GM18517 (cell line): ENCODE results near the gene VPS4B.

ENCODE experiments used
- ATAC-seq: cut with Tn5 transposase; IDR thresholded peaks from one replicate; pipeline ENCODE4 v1.9.1; 2021; ENCODE audit warnings: mild to moderate bottlenecking, moderate library complexity; ENCODE audit not compliant: unreplicated experiment

Gene VPS4B

GRCh38 chr18:63431180-63431579, 8.9 kb upstream of the VPS4B start:
- no peak for ATAC-seq

- ATAC-seq: no peak
These were observed 8.2 kb upstream of the VPS4B start for GRCh38 chr18:63430526-63430925.

- ATAC-seq: no peak
These were observed 5.3 kb upstream of the VPS4B start for GRCh38 chr18:63427558-63427957.

GRCh38 chr18:63422864-63423304, 608 bp upstream of the VPS4B start:
- peak; percentile 28 for ATAC-seq

GRCh38 chr18:63421514-63421913, 762 bp downstream of the VPS4B start:
- ATAC-seq: no peak

GRCh38 chr18:63412953-63413352, 9.3 kb downstream of the VPS4B start:
- no peak for ATAC-seq

- ATAC-seq: no peak
These were observed 11.5 kb downstream of the VPS4B start for GRCh38 chr18:63410792-63411191.

GRCh38 chr18:63409301-63409700, 13.0 kb downstream of the VPS4B start:
- ATAC-seq: no peak

GRCh38 chr18:63407734-63408133, 14.5 kb downstream of the VPS4B start:
- no peak for ATAC-seq

- ATAC-seq: no peak
These were observed 16.3 kb downstream of the VPS4B start for GRCh38 chr18:63405986-63406385.

- ATAC-seq: no peak
These were observed 19.8 kb downstream of the VPS4B start for GRCh38 chr18:63402246-63403162.

GRCh38 chr18:63399300-63399699, 23.0 kb downstream of the VPS4B start:
- no peak for ATAC-seq

GRCh38 chr18:63397349-63397748, 24.9 kb downstream of the VPS4B start:
- ATAC-seq: no peak

- ATAC-seq: no peak
These were observed 26.8 kb downstream of the VPS4B start for GRCh38 chr18:63395503-63395902.

GRCh38 chr18:63394954-63395353, 27.3 kb downstream of the VPS4B start:
- ATAC-seq: no peak

- no peak for ATAC-seq
These were observed 34.4 kb downstream of the VPS4B start for GRCh38 chr18:63387861-63388260.

GRCh38 chr18:63382843-63383242, 39.4 kb downstream of the VPS4B start:
- no peak for ATAC-seq

GRCh38 chr18:63379639-63379962, 42.7 kb downstream of the VPS4B start:
- ATAC-seq: no peak

GRCh38 chr18:63378919-63379638, 43.2 kb downstream of the VPS4B start:
- ATAC-seq: no peak

GRCh38 chr18:63377275-63377980, 44.8 kb downstream of the VPS4B start:
- ATAC-seq: no peak

- no peak for ATAC-seq
These were observed 45.7 kb downstream of the VPS4B start for GRCh38 chr18:63376538-63376937.

GRCh38 chr18:63374540-63374939, 47.7 kb downstream of the VPS4B start:
- no peak for ATAC-seq
